Measurements from ENCODE around the gene MGAT1.

MGAT1 gene

GRCh38 chr5:180823940-180824629 lies 21.5 kb upstream of the MGAT1 start:
- no peak for DNase-seq (ENCODE audit: low read depth in 2 of 2)

- DNase-seq (ENCODE audit: low read depth in 2 of 2) = no peak
These were observed 20.7 kb upstream of the MGAT1 start for GRCh38 chr5:180823346-180823745.

GRCh38 chr5:180821538-180821937 lies 18.9 kb upstream of the MGAT1 start:
- DNase-seq (ENCODE audit: low read depth in 2 of 2) = no peak

GRCh38 chr5:180820788-180821321 lies 18.2 kb upstream of the MGAT1 start:
- DNase-seq (ENCODE audit: low read depth in 2 of 2) = no peak

GRCh38 chr5:180818677-180819341 lies 16.2 kb upstream of the MGAT1 start:
- DNase-seq (ENCODE audit: low read depth in 2 of 2) = no peak

GRCh38 chr5:180817893-180818674 lies 15.5 kb upstream of the MGAT1 start:
- no peak for DNase-seq (ENCODE audit: low read depth in 2 of 2)

- DNase-seq (ENCODE audit: low read depth in 2 of 2) = no peak
These were observed 14.3 kb upstream of the MGAT1 start for GRCh38 chr5:180816608-180817534.

GRCh38 chr5:180815293-180815917 lies 12.8 kb upstream of the MGAT1 start:
- DNase-seq (ENCODE audit: low read depth in 2 of 2) = no peak

- no peak for DNase-seq (ENCODE audit: low read depth in 2 of 2)
These were observed 10.8 kb upstream of the MGAT1 start for GRCh38 chr5:180813420-180813819.

GRCh38 chr5:180811623-180812124 lies 9.1 kb upstream of the MGAT1 start:
- DNase-seq (ENCODE audit: low read depth in 2 of 2) = no peak

- DNase-seq (ENCODE audit: low read depth in 2 of 2) = no peak
These were observed 8.5 kb upstream of the MGAT1 start for GRCh38 chr5:180810959-180811622.

- DNase-seq (ENCODE audit: low read depth in 2 of 2) = peak; percentile 87 to 95
These were observed 7.8 kb upstream of the MGAT1 start for GRCh38 chr5:180810210-180810958.

GRCh38 chr5:180809403-180810209 lies 7.0 kb upstream of the MGAT1 start:
- DNase-seq (ENCODE audit: low read depth in 2 of 2) = peak; percentile 55 to 90

- DNase-seq (ENCODE audit: low read depth in 2 of 2) = no peak
These were observed 5.9 kb upstream of the MGAT1 start for GRCh38 chr5:180808461-180809000.

GRCh38 chr5:180807654-180808414 lies 5.2 kb upstream of the MGAT1 start:
- no peak for DNase-seq (ENCODE audit: low read depth in 2 of 2)

- DNase-seq (ENCODE audit: low read depth in 2 of 2) = no peak
These were observed 4.4 kb upstream of the MGAT1 start for GRCh38 chr5:180807046-180807445.

- no peak for DNase-seq (ENCODE audit: low read depth in 2 of 2)
These were observed 3.9 kb upstream of the MGAT1 start for GRCh38 chr5:180806351-180807011.

All from stimulated activated CD4-positive, alpha-beta T cell treated with anti-CD3 and anti-CD28 coated beads, Interleukin-1b, Interleukin-23, amount 100 ng/mL, for 1 hour (primary cell).